Measurements from ENCODE around the gene NAA60. TPM values are rescaled to one million over a fixed set of nuclear protein-coding genes. Genes with fewer than 3 reads are reported as not detected.
"Not testable (repeated sequence)": the region's sequence is repeated elsewhere in the genome, so short reads cannot be mapped to it uniquely, and the experiment has no call there.

The NAA60 gene
- polyA plus RNA-seq, 1 of the 3 experiments (the other 2 are of a cell fraction): 17.2 TPM

DNA sequence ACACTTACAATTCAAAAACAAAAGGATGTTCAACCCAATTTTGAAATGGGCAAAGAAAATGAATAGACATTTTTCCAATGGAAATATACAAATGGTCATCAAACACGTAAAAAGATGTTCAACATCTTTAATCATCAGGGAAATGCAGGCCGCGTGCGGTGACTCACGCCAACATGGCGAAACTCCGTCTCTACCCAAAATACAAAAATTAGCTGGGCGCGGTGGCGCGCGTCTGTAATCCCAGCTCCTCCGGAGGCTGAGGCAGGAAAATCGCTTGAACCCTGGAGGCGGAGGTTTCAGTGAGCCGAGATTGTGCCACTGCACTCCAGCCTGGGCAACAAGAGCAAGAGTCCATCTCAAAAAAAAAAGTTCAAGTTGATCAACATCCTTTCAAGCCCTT is 55.5 kb downstream of the NAA60 start:
- H4K20me1 ChIP-seq (ENCODE audit: insufficient read depth): no peaks in the 10 kb centered on the region
- DNase-seq: no peak
- CTCF ChIA-PET: no interaction called here
- no peaks in the 10 kb centered on the region for H3K9me2 ChIP-seq
- H3K27ac ChIP-seq (ENCODE audit: low read depth in 2 of 2, low read length in 1 of 2): no peak overlapping the region
- H3F3A ChIP-seq (replicated peaks; ENCODE audit: insufficient read depth): peaks cover 7% of the 10 kb centered on the region
- no peak overlapping the region for H3K4me2 ChIP-seq
- 91% methylated on average over 16 of the region's 16 CpGs for WGBS (ENCODE audit: low lambda C conversion rate)
- H3K36me3 ChIP-seq (replicated peaks in 1 of 2; ENCODE audit: control insufficient read depth in 1 of 2, insufficient read depth in 2 of 2, low read length in 1 of 2): no peaks in the 10 kb centered on the region
- no peaks in the 10 kb centered on the region for H3K9me3 ChIP-seq
- no peak overlapping the region for H3K9ac ChIP-seq
- H3K4me1 ChIP-seq (ENCODE audit: control insufficient read depth in 1 of 2, insufficient read depth in 2 of 2, low read depth in 1 of 2, low read length in 1 of 2): peaks cover 0 to 4% of the 10 kb centered on the region in 2 experiments; a peak in 1 of 4 replicates
- peaks cover 23% of the 10 kb centered on the region for H3K79me2 ChIP-seq (ENCODE audit: insufficient read depth)
- no peaks in the 10 kb centered on the region for H3K27me3 ChIP-seq (ENCODE audit: insufficient read depth)
- POLR2A ChIA-PET: no interaction called here
- TF ChIP-seq YY1 (IDR thresholded peaks at IDR 0.05; ENCODE audit: low read depth) (no peak), RAD21 (IDR thresholded peaks at IDR 0.05; ENCODE audit: low read length) (no peak), SIN3A (IDR thresholded peaks at IDR 0.05; ENCODE audit: borderline replicate concordance, low read depth, low read length) (no peak), GATA2 (CRISPR knock-in tag; IDR thresholded peaks at IDR 0.05) (no peak), GABPA (IDR thresholded peaks at IDR 0.05; ENCODE audit: low read depth) (no peak)
- TF ChIP-seq, protein P1, sequence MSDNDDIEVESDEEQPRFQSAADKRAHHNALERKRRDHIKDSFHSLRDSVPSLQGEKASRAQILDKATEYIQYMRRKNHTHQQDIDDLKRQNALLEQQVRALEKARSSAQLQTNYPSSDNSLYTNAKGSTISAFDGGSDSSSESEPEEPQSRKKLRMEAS (IDR thresholded peaks at IDR 0.05; ENCODE audit: low read depth): no peak
- H3K4me3 ChIP-seq (ENCODE audit: low read depth in 2 of 2, low read length in 1 of 2): no peak overlapping the region
- no peak overlapping the region for H2AFZ ChIP-seq (ENCODE audit: low read depth)

DNA sequence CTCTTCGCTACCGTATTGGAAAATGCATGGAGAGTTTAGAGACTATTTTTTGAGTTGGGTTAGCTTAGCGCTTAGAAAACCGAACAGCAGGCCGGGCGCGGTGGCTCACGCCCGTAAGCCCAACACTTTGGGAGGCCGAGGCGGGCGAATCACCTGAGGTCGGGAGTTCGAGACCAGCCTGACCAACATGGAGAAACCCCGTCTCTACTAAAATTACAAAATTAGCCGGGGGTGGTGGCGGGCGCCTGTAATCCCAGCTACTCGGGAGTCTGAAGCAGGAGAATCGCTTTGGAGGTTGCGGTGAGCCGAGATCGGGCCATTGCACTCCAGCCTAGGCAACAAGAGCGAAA is 57.9 kb downstream of the NAA60 start:
- H3K9ac ChIP-seq: peak overlapping the region; percentile 78
- H3K9me2 ChIP-seq; DNase-seq; H3K4me1 ChIP-seq (ENCODE audit: control insufficient read depth in 1 of 2, insufficient read depth in 2 of 2, low read depth in 1 of 2, low read length in 1 of 2); H3K9me3 ChIP-seq; H4K20me1 ChIP-seq (ENCODE audit: insufficient read depth); H3F3A ChIP-seq (replicated peaks; ENCODE audit: insufficient read depth); H3K27me3 ChIP-seq (ENCODE audit: insufficient read depth): not testable (repeated sequence)
- peak overlapping the region; percentile 79 for H3K4me2 ChIP-seq
- H3K4me3 ChIP-seq (ENCODE audit: low read depth in 2 of 2, low read length in 1 of 2): peak overlapping the region; percentile 67 to 85
- peak overlapping the region; percentile 75 for H2AFZ ChIP-seq (ENCODE audit: low read depth)
- peaks cover 23% of the 10 kb centered on the region for H3K79me2 ChIP-seq (ENCODE audit: insufficient read depth)
- 10% methylated on average over 24 of the region's 24 CpGs for WGBS (ENCODE audit: low lambda C conversion rate)
- CTCF ChIA-PET: interaction anchor here (0.6 to 1.6 kb wide), 7 partner anchors 9 to 413 kb away, joined by 3 to 6 read pairs (median 4); no protein-coding TSS in a partner anchor
- POLR2A ChIA-PET: interaction anchor here (0.9 kb wide), 1 partner anchor 58 kb away, joined by 3 read pairs; the partner anchor contains the start of genes NAA60 and ZNF597
- peaks cover 2 to 13% of the 10 kb centered on the region in 2 experiments for H3K36me3 ChIP-seq (replicated peaks in 1 of 2; ENCODE audit: control insufficient read depth in 1 of 2, insufficient read depth in 2 of 2, low read length in 1 of 2)
- peak overlapping the region; percentile 78 to 83 for H3K27ac ChIP-seq (ENCODE audit: low read depth in 2 of 2, low read length in 1 of 2)

GRCh38 chr16:3501783-3502400 is 58.4 kb downstream of the NAA60 start:
- no peaks in the 10 kb centered on the region for H3K27me3 ChIP-seq (ENCODE audit: insufficient read depth)
- no peaks in the 10 kb centered on the region for H4K20me1 ChIP-seq (ENCODE audit: insufficient read depth)
- peak overlapping the region; percentile 67 to 85 for H3K4me3 ChIP-seq (ENCODE audit: low read depth in 2 of 2, low read length in 1 of 2)
- ChIA-PET POLR2A (interaction anchor here (0.9 kb wide), 1 partner anchor 59 kb away, joined by 3 read pairs; the partner anchor contains the start of genes NAA60 and ZNF597), CTCF (interaction anchor here (0.6 to 1.6 kb wide), 7 partner anchors 9 to 413 kb away, joined by 3 to 6 read pairs (median 4); no protein-coding TSS in a partner anchor)
- peaks cover 2 to 17% of the 10 kb centered on the region in 2 experiments for H3K36me3 ChIP-seq (replicated peaks in 1 of 2; ENCODE audit: control insufficient read depth in 1 of 2, insufficient read depth in 2 of 2, low read length in 1 of 2)
- H3K9me3 ChIP-seq: no peaks in the 10 kb centered on the region
- H3K9me2 ChIP-seq: no peaks in the 10 kb centered on the region
- peaks cover 7% of the 10 kb centered on the region for H3F3A ChIP-seq (replicated peaks; ENCODE audit: insufficient read depth)
- H3K27ac ChIP-seq (ENCODE audit: low read depth in 2 of 2, low read length in 1 of 2): peak overlapping the region in 1 of 2 experiments; percentile 83; a peak in 2 of 4 replicates
- H2AFZ ChIP-seq (ENCODE audit: low read depth): peak overlapping the region; percentile 75
- TF ChIP-seq POLR2AphosphoS5 (IDR thresholded peaks at IDR 0.05; ENCODE audit: low read depth, low read length) (no peak), FOXM1 (IDR thresholded peaks at IDR 0.05; ENCODE audit: low read depth) (no peak)
- peaks cover 23% of the 10 kb centered on the region for H3K79me2 ChIP-seq (ENCODE audit: insufficient read depth)
- H3K9ac ChIP-seq: peak overlapping the region; percentile 78
- peaks cover 0 to 4% of the 10 kb centered on the region in 2 experiments; a peak in 1 of 4 replicates for H3K4me1 ChIP-seq (ENCODE audit: control insufficient read depth in 1 of 2, insufficient read depth in 2 of 2, low read depth in 1 of 2, low read length in 1 of 2)
- 57% methylated on average over 22 of the region's 22 CpGs for WGBS (ENCODE audit: low lambda C conversion rate)
- peak overlapping the region; percentile 79 for H3K4me2 ChIP-seq
- DNase-seq: no peak
